ENCODE results near the gene FRMPD2.

FRMPD2 gene

GRCh38 chr10:48279081-48279751 lies 4.7 kb upstream of the FRMPD2 start:
- H3K27ac Mint-ChIP-seq, result no peak overlapping the region
- no peaks in the 10 kb centered on the region for H3K36me3 Mint-ChIP-seq
- H3K4me3 Mint-ChIP-seq, result no peak overlapping the region
- no peaks in the 10 kb centered on the region for H3K4me1 Mint-ChIP-seq
- H3K27me3 Mint-ChIP-seq, result peaks cover 12% of the 10 kb centered on the region
- H3K9me3 Mint-ChIP-seq, result peaks cover 7% of the 10 kb centered on the region

- Mint-ChIP-seq H3K4me1 (no peaks in the 10 kb centered on the region), H3K9me3 (peaks cover 7% of the 10 kb centered on the region), H3K27ac (no peak overlapping the region), H3K27me3 (peaks cover 12% of the 10 kb centered on the region), H3K4me3 (no peak overlapping the region), H3K36me3 (no peaks in the 10 kb centered on the region)
Measured at GRCh38 chr10:48277093-48277492, 2.6 kb upstream of the FRMPD2 start.

- no peaks in the 10 kb centered on the region for H3K4me1 Mint-ChIP-seq
- no peak overlapping the region for H3K27ac Mint-ChIP-seq
- peaks cover 7% of the 10 kb centered on the region for H3K27me3 Mint-ChIP-seq
- no peaks in the 10 kb centered on the region for H3K9me3 Mint-ChIP-seq
- no peaks in the 10 kb centered on the region for H3K36me3 Mint-ChIP-seq
- H3K4me3 Mint-ChIP-seq, result no peak overlapping the region
Measured at GRCh38 chr10:48273741-48274140, 755 bp downstream of the FRMPD2 start.

GRCh38 chr10:48272682-48273081 lies 1.8 kb downstream of the FRMPD2 start:
- H3K27me3 Mint-ChIP-seq, result peaks cover 4% of the 10 kb centered on the region
- no peak overlapping the region for H3K27ac Mint-ChIP-seq
- no peaks in the 10 kb centered on the region for H3K9me3 Mint-ChIP-seq
- H3K4me1 Mint-ChIP-seq, result no peaks in the 10 kb centered on the region
- no peak overlapping the region for H3K4me3 Mint-ChIP-seq
- H3K36me3 Mint-ChIP-seq, result no peaks in the 10 kb centered on the region

- no peaks in the 10 kb centered on the region for H3K4me1 Mint-ChIP-seq
Measured at GRCh38 chr10:48271047-48271730, 3.3 kb downstream of the FRMPD2 start.

GRCh38 chr10:48266528-48266927 lies 8.0 kb downstream of the FRMPD2 start:
- H3K27ac Mint-ChIP-seq, result no peak overlapping the region
- no peaks in the 10 kb centered on the region for H3K9me3 Mint-ChIP-seq
- peaks cover 4% of the 10 kb centered on the region for H3K27me3 Mint-ChIP-seq
- no peaks in the 10 kb centered on the region for H3K4me1 Mint-ChIP-seq
- no peak overlapping the region for H3K4me3 Mint-ChIP-seq
- H3K36me3 Mint-ChIP-seq, result no peaks in the 10 kb centered on the region

More at GRCh38 chr10:48271047-48271730, 3.3 kb downstream of the FRMPD2 start:
- Mint-ChIP-seq H3K36me3 (no peaks in the 10 kb centered on the region), H3K27ac (no peak overlapping the region), H3K27me3 (peaks cover 4% of the 10 kb centered on the region), H3K9me3 (no peaks in the 10 kb centered on the region), H3K4me3 (no peak overlapping the region)

GRCh38 chr10:48258105-48258504 lies 16.4 kb downstream of the FRMPD2 start:
- no peaks in the 10 kb centered on the region for H3K36me3 Mint-ChIP-seq
- no peak overlapping the region for H3K27ac Mint-ChIP-seq
- H3K4me1 Mint-ChIP-seq, result no peaks in the 10 kb centered on the region
- no peaks in the 10 kb centered on the region for H3K9me3 Mint-ChIP-seq
- peaks cover 2% of the 10 kb centered on the region for H3K27me3 Mint-ChIP-seq
- no peak overlapping the region for H3K4me3 Mint-ChIP-seq

GRCh38 chr10:48257407-48257961 lies 17.0 kb downstream of the FRMPD2 start:
- H3K27me3 Mint-ChIP-seq, result peaks cover 2% of the 10 kb centered on the region
- no peaks in the 10 kb centered on the region for H3K9me3 Mint-ChIP-seq
- no peaks in the 10 kb centered on the region for H3K36me3 Mint-ChIP-seq

GRCh38 chr10:48255722-48256121 lies 18.8 kb downstream of the FRMPD2 start:
- no peak overlapping the region for H3K4me3 Mint-ChIP-seq
- no peak overlapping the region for H3K27ac Mint-ChIP-seq
- no peaks in the 10 kb centered on the region for H3K4me1 Mint-ChIP-seq
- H3K27me3 Mint-ChIP-seq, result no peaks in the 10 kb centered on the region
- no peaks in the 10 kb centered on the region for H3K9me3 Mint-ChIP-seq
- H3K36me3 Mint-ChIP-seq, result no peaks in the 10 kb centered on the region

More at GRCh38 chr10:48257407-48257961, 17.0 kb downstream of the FRMPD2 start:
- Mint-ChIP-seq H3K27ac (no peak overlapping the region), H3K4me3 (no peak overlapping the region), H3K4me1 (no peaks in the 10 kb centered on the region)

GRCh38 chr10:48254750-48255512 lies 19.6 kb downstream of the FRMPD2 start:
- Mint-ChIP-seq H3K36me3 (no peaks in the 10 kb centered on the region), H3K4me1 (no peaks in the 10 kb centered on the region), H3K27me3 (no peaks in the 10 kb centered on the region), H3K9me3 (no peaks in the 10 kb centered on the region), H3K4me3 (no peak overlapping the region), H3K27ac (no peak overlapping the region)

GRCh38 chr10:48253970-48254657 lies 20.4 kb downstream of the FRMPD2 start:
- Mint-ChIP-seq H3K36me3 (no peaks in the 10 kb centered on the region), H3K4me1 (no peaks in the 10 kb centered on the region), H3K27me3 (no peaks in the 10 kb centered on the region), H3K27ac (no peak overlapping the region), H3K9me3 (no peaks in the 10 kb centered on the region), H3K4me3 (no peak overlapping the region)

- Mint-ChIP-seq H3K4me1 (peaks cover 5% of the 10 kb centered on the region), H3K27ac (no peak overlapping the region), H3K4me3 (no peak overlapping the region), H3K36me3 (no peaks in the 10 kb centered on the region), H3K9me3 (no peaks in the 10 kb centered on the region), H3K27me3 (no peaks in the 10 kb centered on the region)
Measured at GRCh38 chr10:48252354-48252650, 22.2 kb downstream of the FRMPD2 start.

GRCh38 chr10:48251525-48252353 lies 22.8 kb downstream of the FRMPD2 start:
- H3K4me3 Mint-ChIP-seq, result no peak overlapping the region
- no peaks in the 10 kb centered on the region for H3K36me3 Mint-ChIP-seq

GRCh38 chr10:48251152-48251524 lies 23.4 kb downstream of the FRMPD2 start:
- no peaks in the 10 kb centered on the region for H3K36me3 Mint-ChIP-seq
- H3K27ac Mint-ChIP-seq, result no peak overlapping the region
- no peak overlapping the region for H3K4me3 Mint-ChIP-seq
- no peaks in the 10 kb centered on the region for H3K9me3 Mint-ChIP-seq
- no peaks in the 10 kb centered on the region for H3K27me3 Mint-ChIP-seq
- peaks cover 5% of the 10 kb centered on the region for H3K4me1 Mint-ChIP-seq

More at GRCh38 chr10:48251525-48252353, 22.8 kb downstream of the FRMPD2 start:
- H3K4me1 Mint-ChIP-seq, result peaks cover 5% of the 10 kb centered on the region
- H3K9me3 Mint-ChIP-seq, result no peaks in the 10 kb centered on the region
- H3K27ac Mint-ChIP-seq, result no peak overlapping the region
- no peaks in the 10 kb centered on the region for H3K27me3 Mint-ChIP-seq
